Measurements from ENCODE around the gene ATXN2. TPM values are rescaled to one million over a fixed set of nuclear protein-coding genes. Genes with fewer than 3 reads are reported as not detected.

ATXN2 gene
- total RNA-seq, 1 experiment from 2014 or later, result 10.1 TPM

DNA sequence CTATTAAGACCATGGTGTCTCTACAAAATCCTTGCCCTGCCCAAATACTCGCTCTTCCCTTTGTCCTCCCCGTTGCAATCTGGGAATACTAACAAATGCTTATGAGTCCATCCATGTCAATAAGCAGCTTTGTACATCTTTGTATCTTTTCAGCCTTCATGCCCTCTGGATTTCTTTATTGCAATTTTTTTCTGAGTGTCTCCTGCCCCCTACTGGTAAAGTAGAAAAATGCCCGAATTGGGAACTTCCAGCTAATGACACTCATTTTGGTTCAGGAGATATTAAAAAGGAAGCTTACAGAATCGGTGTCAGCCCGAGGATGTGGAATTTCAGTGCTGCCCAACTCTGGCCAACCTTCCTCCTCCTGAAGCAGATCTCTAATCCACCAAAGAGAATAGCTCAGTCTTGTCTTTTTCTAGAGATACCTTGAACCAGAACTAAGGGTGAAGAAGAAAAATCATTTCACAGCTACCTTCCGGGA, 147.4 kb downstream of the ATXN2 start:
- no peak for DNase-seq (ENCODE audit: low read depth)

GRCh38 chr12:111451232-111451631, 147.9 kb downstream of the ATXN2 start:
- DNase-seq (ENCODE audit: low read depth), result no peak

DNA sequence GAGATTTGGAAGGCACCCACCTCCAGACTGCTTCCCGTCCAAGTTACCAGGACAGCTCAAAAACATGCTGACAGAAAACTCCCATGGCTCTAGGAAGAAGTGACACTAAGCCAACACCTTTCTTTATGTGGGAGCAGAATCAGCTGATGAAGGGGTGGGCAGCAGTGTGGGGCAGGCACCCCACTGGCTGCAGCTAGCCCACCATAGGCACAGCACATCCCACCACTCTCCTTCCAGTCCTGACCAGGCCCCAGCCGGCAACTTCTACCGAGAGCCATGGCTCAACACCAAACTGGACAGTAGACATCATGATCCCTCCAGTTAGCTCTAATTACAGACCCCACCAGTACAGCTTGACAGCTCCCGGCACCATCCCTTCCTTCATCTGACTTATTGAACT, 148.4 kb downstream of the ATXN2 start:
- DNase-seq (ENCODE audit: low read depth), result no peak

DNA sequence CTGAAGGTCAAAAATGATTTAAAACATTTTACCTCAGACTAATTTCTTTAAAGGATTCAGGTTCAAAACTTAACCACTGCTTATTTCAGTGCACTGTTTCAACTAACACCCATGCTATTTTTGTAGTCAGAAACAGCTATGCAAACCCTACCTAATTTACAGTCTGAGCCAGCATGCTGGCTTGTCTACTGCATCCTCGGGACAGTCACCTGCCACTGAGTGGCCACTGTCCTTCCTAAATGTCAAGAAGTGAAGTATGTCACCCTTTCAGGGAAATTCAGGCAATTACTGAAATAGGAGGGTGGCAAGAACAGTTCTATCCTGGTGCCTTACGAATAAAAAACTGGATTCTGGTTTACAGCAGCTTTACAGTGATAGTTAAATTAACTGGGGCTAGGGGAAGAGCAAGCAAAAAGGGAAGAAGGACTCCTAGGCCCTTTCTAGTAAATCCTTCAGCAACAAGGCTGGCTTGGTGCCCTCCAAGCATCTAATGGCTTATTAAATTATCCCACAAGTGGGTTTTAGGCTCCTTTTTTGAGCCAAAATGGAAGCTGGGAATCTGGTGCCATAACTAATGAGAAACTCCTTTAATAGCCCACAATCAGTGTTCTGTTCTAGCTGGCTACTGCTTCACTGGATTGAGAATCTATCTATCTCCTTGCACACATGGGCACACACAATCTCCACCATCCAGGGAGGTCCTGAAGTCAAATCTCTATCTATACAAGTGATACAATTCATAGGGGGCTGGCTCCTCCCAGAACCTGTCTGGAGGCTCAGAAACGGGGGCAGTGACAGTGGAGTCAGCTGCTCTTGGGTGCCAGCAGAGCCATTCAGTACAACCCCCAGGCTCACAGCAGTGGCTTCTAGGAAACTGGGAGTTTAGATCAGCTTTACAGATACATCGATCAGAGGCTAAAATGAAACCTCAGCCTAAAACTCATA, 150.0 kb downstream of the ATXN2 start:
- DNase-seq (ENCODE audit: low read depth), result no peak

DNA sequence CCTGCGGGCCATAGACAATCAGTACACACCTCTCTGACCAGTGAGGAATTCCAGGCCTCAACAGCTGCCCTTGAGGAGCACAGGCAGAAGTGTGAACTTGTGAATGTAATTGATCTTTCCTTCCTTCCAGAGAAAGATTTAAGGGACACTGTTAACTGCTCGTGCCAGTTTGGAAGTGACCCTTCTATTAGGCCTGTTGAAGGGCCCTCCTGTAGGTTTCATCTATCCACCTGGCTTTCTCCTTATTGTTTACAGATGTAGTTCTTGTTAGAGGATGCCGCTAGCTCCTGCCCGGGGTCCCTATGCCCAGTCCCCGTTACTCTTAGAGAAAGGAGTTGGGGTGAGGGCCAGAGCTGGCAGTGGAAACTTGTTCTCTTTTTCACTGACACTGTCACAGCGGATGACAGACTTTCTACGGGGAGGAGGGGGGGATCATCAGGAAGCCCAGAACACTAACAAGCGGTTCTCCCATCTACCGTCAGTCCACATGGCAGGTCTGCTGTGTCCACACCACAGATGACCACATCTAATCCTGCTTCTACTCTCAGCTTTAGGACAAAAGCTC, 150.8 kb downstream of the ATXN2 start:
- DNase-seq (ENCODE audit: low read depth), result no peak

- DNase-seq (ENCODE audit: low read depth), result no peak
Measured at GRCh38 chr12:111447571-111448265, 151.4 kb downstream of the ATXN2 start.

GRCh38 chr12:111446631-111447570, 152.2 kb downstream of the ATXN2 start:
- DNase-seq (ENCODE audit: low read depth), result no peak

DNA sequence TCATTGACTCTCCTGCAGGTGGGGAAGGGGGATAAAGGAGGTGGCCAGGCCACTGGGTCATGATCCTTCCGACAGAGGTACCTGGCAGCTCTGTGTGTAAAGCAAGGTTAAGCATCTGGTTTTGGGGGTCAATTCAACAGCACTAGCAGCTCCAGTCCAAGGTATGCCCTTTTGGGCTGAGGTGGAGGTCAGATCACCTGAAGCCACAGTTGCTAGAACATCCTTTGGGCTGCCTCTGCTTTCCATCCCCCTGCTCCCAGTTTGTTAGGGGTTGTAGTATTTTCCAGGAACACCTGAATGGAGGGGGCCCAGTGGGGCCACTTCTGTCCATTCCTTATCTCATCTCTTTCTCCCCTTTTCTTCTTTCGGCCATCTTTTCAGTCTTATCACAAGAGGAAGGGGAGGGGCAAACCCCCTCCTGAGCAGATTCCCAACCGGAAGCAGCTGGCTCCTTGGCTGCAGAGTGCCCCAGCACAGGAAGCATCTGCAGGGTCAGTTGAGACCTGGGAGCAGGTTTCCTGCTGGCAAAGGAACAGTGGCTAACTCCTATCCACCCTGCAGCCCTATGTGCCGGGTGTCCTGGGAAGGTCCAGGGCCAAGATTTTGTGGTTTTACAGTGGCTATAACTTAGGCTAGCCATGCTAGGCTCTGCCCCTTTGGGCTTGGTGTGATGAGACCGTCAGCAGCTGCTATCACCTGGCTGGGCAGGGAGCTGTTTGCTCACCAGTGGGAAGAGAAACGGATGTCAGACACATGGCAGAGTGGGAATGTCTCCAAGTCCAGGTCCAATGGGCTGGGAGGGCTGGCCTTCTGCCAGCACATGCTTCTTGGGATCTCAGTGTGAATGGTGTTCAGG, 153.2 kb downstream of the ATXN2 start:
- DNase-seq (ENCODE audit: low read depth), result peak; percentile 57

GRCh38 chr12:111444925-111445725, 154.0 kb downstream of the ATXN2 start:
- no peak for DNase-seq (ENCODE audit: low read depth)

GRCh38 chr12:111444314-111444924, 154.7 kb downstream of the ATXN2 start:
- no peak for DNase-seq (ENCODE audit: low read depth)

GRCh38 chr12:111443586-111443985, 155.5 kb downstream of the ATXN2 start:
- DNase-seq (ENCODE audit: low read depth), result peak; percentile 55

DNA sequence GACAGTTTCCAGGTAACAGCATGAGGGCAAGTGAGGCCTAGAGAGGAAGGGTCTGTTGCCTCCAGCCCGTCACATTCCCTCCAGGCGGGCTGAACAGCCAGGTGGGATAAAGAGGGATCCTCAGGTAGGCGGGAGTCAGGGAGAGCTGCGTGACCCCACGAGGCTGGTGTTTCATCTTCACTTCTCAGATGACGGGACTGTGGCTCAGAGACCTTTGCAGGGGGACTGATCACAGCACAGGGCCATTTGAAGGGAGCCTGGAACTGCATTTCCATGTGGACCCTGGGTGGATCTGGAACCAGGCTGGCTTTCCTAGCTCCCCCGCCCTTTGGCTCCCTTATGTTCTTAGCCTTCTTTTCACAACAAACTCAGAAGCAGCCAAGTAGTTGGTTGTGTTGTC, 156.0 kb downstream of the ATXN2 start:
- no peak for DNase-seq (ENCODE audit: low read depth)

- no peak for DNase-seq (ENCODE audit: low read depth)
Measured at GRCh38 chr12:111442301-111443045, 156.6 kb downstream of the ATXN2 start.

GRCh38 chr12:111441107-111441928, 157.8 kb downstream of the ATXN2 start:
- no peak for DNase-seq (ENCODE audit: low read depth)

GRCh38 chr12:111440631-111441030, 158.5 kb downstream of the ATXN2 start:
- DNase-seq (ENCODE audit: low read depth), result no peak

DNA sequence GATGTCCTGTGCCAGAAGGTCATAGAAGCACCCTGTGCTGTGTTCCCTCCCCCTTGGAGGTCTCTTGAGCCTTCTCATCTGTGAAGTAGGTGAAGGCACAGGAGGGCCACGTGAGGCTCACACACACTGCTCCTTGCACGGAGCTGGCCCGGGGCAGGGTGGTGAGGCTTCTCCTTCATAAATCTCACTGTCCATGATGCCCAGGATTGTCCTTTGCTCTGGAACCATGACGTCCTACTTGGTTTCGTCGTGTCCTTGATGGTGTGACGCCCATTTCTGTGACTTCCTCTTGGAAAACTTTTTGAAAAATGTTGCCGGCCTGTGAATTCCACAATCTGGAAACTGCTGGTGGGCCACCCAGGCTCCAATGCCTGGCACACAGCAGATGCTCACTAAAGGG, 159.0 kb downstream of the ATXN2 start:
- DNase-seq (ENCODE audit: low read depth), result no peak

DNA sequence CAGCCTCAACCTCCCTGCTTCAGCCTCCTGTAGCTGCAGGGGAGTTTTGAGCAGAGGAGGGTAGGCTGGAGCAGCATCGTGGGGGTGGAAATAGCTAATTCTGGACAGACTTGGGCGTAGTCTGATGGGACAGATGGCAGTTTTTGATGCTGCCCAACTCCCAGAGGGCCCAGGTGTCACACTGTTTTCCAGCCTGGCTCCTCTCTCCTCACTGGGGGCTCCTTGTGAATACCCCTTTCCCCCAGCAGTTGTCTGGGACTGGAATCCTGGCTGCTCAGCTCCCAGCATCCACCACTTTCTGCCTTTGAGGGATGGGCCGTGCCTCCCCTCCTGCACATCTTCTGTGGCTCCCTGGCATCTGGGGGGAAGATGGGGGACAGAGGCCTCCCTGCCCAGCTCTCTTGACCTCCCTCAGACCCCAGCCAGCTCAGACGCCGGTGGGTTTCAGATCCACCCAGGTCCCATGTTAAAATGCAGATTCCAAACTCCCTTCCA, 159.4 kb downstream of the ATXN2 start:
- DNase-seq (ENCODE audit: low read depth), result no peak

Data from Daoy (cell line).